ENCODE measurements around the gene CSN3.
"Not testable (repeated sequence)": the region's sequence is repeated elsewhere in the genome, so short reads cannot be mapped to it uniquely, and the experiment has no call there.

CSN3 gene, protein sequence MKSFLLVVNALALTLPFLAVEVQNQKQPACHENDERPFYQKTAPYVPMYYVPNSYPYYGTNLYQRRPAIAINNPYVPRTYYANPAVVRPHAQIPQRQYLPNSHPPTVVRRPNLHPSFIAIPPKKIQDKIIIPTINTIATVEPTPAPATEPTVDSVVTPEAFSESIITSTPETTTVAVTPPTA

DNA sequence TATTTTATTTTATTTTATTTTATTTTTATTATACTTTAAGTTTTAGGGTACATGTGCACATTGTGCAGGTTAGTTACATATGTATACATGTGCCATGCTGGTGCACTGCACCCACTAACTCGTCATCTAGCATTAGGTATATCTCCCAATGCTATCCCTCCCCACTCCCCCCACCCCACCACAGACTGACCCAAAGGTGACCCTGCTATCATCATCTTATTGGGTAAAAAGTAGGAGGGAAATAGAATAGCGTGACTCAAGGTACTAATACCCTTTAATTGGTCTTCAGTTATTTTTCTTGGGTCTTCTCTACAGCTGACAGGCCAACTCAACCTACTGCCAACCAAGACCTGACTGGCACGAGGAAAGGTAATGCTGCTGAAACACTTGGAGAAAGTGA lies at the start of gene CSN3:
Gene CSN3, plus strand, starts transcription at position 301 of the 400 bp plus-strand sequence. CDS start 2,223 bp downstream, outside the sequence.
- FAIRE-seq; DNase-seq (ENCODE audit: insufficient read length, low spot score): not testable (repeated sequence)

DNA sequence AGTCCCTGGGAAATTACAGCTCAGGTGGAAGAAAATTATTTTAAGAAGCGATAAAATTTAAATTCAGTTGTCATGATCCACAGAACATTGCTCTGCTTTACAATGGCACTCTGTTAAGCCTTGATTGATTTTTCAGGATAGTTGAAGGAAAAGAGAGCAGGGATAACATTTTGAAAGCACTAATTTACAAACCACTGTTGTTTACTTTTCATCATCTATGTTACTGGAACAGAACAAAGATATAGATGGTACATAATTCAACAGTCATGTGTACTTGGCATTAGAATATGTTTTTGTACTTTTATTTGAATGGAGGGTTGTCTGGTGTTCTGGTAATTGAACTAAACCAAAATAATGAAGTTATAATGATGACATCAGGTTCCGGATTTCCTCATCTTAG lies 49.5 kb upstream of the CSN3 start:
- DNase-seq (ENCODE audit: insufficient read length, low spot score) (no peak), FAIRE-seq (no peak)

DNA sequence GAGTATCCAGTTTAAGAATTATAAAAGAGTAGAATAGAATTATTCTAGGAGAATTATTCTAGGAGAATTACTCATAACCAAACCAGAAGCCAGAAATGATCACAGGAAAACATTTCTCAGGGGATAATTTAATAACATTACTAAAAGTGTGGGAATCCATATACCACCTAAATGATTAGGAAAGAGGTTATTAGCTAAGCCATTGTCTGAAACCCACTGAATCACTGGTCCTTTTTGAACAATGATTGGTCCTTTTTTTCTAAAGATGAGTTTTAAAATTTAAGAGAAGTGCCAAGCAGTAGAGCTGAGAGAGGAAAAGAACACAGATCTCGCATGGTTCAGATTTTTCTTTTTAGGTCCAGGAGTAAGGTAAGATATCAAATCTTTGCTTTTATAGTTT lies 47.0 kb upstream of the CSN3 start, which contains the start of gene ODAM:
Gene ODAM, plus strand, starts transcription at position 301 of the 400 bp plus-strand sequence. CDS start 819 bp downstream, outside the sequence.
- FAIRE-seq (no peak), DNase-seq (ENCODE audit: insufficient read length, low spot score) (no peak)

DNA sequence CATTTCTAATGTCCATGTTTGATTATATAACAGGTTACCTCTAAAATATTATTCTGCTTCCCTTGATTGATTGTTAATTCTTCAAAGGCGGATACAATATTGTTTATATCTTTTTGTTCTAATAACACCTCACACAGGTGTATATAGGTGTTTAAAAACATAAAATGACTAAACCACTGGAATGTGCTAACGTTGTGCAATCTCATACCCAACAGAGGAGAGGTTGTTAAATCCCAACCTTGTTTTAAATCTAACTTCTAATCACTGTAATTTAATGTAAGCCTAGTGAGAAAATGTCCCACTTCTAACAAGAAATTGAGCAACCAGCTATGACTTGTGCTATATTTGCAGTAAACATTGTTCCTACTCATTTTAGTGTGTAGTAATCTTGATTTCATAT lies 45.5 kb upstream of the CSN3 start:
- no peak for DNase-seq (ENCODE audit: insufficient read length, low spot score)
- no peak for FAIRE-seq

DNA sequence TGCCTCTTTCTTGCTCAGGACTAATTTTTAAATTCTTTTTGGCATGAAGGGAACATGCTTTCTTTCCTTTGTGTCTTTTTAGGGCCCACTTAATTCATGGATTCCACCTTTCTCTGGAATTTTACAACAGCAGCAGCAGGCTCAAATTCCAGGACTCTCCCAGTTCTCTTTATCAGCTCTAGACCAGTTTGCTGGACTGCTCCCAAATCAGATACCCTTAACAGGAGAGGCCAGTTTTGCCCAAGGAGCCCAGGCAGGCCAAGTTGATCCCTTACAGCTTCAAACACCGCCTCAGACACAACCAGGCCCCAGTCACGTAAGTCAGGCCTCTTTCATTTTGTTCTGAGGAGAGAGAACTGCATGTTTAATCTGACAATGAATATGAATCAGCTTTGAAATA lies 44.6 kb upstream of the CSN3 start:
- no peak for FAIRE-seq
- no peak for DNase-seq (ENCODE audit: insufficient read length, low spot score)

DNA sequence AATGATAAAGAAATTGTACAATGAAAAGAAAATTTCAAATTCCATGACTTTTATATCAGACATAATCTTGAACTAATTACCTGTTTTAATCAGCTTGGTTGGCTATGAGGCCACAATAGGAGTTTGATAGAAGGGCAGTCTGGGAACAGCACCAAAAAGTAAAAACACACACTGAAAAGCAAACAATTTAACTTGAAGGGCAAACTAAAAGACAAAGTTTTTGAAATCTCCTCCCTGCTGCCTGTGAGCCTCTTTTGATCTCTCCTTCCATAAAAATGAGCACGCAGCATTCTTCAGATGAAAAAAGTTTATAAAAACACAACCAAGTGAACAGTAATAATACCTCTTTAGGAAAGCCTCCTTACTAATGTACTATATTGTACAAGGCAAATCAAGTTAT lies 38.8 kb upstream of the CSN3 start:
- no peak for DNase-seq (ENCODE audit: insufficient read length, low spot score)

DNA sequence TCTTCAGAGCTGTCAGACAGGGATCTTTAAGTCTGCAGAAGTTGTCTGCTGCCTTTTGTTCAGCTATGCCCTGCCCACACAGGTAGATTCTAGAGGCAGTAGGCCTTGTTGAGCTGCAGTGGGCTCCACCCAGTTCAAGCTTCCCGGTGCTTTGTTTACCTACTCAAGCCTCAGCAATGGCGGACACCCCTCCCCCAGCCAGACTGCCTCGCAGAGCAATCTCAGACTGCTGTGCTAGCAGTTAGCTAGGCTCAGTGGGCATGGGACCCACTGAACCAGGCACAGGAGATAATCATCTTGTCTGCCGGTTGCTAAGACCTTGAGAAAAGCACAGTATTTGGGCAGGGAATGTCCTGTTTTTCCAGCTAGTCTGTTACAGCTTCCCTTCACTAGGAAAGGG lies 29.6 kb upstream of the CSN3 start:
- FAIRE-seq; DNase-seq (ENCODE audit: insufficient read length, low spot score): not testable (repeated sequence)

More for the DNA sequence above, 38.8 kb upstream of the CSN3 start:
- no peak for FAIRE-seq

DNA sequence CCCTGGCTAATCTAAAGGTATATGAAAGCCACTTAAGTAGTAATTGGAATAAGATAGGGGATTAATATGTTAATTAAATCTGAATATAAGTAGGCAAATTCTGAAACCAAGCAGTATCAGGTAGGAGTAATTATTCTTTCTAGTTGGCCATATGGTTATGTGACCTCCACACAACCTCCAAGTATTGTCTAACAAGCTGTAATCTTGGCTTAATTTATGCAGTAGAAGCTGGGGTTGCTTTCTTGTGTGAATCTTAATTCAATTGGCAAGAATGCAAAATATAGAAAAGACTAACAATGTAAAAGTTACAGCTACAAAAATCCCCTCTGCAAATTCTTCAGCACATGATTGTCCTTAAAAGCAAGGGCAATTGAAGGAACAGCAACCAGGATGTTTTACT lies 26.3 kb upstream of the CSN3 start:
- not testable (repeated sequence) for DNase-seq (ENCODE audit: insufficient read length, low spot score); FAIRE-seq

DNA sequence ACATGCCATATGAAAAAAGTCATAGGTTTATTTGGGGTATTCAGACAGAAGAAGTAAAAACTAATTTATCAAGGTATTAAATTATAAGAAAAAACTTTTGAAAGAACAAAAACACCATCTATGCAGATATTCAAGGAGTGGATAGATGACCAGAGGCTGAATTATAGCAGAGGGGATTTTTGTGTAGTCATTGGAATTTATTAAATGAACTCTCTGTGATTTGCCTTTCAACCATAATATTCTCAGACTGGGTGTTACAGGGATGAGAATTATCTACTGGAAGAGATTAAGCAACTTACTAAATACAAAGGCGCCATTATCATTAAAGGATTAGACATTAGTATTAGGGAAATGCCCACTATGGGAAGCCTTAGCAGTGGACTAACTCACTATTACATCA lies 25.8 kb upstream of the CSN3 start:
- not testable (repeated sequence) for FAIRE-seq; DNase-seq (ENCODE audit: insufficient read length, low spot score)

DNA sequence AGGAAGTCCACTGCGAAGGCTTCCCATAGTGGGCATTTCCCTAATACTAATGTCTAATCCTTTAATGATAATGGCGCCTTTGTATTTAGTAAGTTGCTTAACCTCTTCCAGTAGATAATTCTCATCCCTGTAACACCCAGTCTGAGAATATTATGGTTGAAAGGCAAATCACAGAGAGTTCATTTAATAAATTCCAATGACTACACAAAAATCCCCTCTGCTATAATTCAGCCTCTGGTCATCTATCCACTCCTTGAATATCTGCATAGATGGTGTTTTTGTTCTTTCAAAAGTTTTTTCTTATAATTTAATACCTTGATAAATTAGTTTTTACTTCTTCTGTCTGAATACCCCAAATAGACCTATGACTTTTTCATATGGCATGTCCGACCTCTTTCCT lies 21.0 kb upstream of the CSN3 start:
- not testable (repeated sequence) for DNase-seq (ENCODE audit: insufficient read length, low spot score); FAIRE-seq

DNA sequence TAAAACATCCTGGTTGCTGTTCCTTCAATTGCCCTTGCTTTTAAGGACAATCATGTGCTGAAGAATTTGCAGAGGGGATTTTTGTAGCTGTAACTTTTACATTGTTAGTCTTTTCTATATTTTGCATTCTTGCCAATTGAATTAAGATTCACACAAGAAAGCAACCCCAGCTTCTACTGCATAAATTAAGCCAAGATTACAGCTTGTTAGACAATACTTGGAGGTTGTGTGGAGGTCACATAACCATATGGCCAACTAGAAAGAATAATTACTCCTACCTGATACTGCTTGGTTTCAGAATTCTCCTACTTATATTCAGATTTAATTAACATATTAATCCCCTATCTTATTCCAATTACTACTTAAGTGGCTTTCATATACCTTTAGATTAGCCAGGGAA lies 20.6 kb upstream of the CSN3 start:
- not testable (repeated sequence) for DNase-seq (ENCODE audit: insufficient read length, low spot score); FAIRE-seq

DNA sequence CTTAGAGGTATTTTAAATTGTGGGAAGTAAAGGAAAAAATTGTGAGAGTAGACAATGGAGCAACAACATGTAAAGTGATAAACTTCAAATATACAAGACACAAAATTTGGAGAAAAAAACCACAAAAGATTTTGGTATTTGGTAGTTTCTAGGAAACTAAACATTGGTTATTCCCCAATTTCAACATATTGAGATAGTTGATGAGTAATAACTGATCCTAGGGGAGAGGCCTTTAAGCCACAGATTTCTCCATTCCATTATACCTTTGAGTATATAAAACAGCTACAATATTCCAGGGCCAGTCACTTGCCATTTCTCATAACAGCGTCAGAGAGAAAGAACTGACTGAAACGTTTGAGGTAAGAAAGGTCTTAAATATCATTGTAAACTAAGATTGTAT lies 16.6 kb upstream of the CSN3 start, which contains the start of gene FDCSP:
Gene FDCSP, plus strand, starts transcription at position 301 of the 400 bp plus-strand sequence. CDS start 5,071 bp downstream, outside the sequence.
- DNase-seq (ENCODE audit: insufficient read length, low spot score) = no peak
- FAIRE-seq = no peak

DNA sequence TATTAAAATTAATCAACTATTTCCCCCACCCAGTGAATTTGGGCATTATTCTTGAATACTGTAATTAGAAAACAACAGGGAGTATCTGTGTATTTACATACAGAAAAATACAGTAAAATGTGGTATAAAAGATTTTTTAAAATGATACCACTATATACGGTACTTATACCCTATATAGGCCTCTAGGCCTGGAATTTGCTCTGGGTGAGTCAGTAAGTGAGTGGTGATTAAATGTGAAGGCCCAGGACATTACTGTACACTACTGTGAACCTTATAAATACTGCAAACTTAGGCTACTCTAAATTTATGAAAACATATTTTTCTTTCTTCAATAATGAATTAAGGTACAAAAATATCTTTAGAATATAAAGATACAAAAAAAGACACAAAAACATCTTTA lies 6.3 kb upstream of the CSN3 start:
- FAIRE-seq = no peak
- no peak for DNase-seq (ENCODE audit: insufficient read length, low spot score)

DNA sequence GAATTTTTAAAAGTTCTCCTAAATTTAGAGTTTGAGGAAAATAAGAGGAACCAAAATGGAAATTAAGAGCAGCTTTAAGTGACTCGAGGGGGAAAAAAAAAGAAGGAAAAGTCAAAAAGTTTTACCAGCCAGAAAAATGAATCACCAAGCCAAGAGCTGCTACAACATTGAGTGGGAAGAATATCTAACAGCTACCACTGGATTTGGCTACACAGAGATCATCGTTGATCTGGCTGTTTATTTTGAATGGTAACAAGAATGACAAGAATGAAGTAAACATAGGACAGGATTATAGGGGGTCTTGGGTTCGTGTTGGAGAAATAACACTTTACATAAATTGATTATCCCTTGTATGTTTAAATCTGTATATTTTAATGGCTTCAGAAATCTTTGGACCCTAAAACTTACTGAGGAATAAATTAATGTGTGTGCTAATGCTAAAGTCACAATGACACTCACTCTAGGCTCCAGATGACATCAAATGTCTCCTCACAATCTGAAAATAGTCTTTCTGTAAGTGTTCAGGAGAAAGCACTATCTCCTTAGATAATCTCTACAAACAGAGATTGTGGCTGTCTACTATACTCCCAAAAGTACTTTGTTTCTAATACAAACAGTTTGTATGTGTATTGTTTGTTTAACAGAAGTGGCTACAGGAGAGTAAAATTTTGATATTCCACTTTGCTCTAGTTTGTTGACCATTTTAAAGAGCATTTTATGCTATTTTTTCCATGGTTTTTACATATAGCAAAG lies 3.1 kb upstream of the CSN3 start:
- DNase-seq (ENCODE audit: insufficient read length, low spot score) (no peak), FAIRE-seq (no peak)

DNA sequence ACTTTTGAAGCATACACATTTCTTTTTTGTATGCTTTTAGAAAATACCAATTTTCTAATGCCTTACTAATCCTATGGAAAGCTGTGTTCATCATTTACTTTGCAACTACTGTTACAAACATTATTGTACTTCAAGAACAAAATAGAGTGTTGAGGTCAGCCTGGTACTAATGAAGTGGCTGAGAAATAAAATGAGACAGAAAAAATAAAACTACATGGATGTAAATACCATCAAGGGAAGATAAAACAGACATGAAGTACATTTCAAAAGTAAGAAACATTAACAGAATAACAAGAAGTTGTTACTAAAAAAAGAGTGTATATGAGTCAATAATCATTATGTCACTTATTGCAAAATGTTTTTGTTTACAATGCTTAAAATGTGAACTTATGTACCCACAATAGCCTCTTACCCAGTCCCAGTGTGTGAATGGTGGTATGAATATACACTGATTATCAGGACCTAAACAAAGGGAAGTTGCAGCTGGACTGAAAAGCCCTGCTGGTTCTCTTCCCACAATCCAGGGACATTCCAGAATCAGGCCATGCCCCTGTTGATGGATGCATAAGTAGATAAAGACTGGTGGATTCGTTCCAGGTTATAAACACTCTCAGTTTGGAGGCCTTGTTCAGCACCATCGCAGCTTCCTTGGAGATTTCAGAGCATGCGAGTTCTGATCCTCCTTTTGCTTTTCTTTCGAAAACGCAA lies 2.4 kb upstream of the CSN3 start:
- no peak for FAIRE-seq
- DNase-seq (ENCODE audit: insufficient read length, low spot score) = no peak

DNA sequence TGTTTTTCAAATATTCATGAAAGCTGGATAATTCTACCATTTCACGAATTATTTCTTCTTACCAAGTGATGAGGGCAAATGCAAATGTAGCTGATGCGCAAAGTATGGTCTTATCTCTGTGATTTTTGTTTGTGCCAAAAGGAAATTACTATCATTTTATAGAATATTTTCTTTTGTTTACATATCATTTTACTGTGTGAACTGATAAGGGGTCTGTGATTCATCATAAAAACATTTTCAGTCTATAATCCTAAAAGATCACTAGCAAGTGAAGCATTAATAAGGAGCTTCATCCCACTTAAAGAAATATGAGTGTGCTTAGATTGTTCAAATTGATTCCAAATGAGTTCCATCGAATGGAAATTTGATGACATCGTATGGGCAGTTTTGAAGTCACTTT lies 694 bp downstream of the CSN3 start:
- DNase-seq (ENCODE audit: insufficient read length, low spot score) (no peak), FAIRE-seq (no peak)

DNA sequence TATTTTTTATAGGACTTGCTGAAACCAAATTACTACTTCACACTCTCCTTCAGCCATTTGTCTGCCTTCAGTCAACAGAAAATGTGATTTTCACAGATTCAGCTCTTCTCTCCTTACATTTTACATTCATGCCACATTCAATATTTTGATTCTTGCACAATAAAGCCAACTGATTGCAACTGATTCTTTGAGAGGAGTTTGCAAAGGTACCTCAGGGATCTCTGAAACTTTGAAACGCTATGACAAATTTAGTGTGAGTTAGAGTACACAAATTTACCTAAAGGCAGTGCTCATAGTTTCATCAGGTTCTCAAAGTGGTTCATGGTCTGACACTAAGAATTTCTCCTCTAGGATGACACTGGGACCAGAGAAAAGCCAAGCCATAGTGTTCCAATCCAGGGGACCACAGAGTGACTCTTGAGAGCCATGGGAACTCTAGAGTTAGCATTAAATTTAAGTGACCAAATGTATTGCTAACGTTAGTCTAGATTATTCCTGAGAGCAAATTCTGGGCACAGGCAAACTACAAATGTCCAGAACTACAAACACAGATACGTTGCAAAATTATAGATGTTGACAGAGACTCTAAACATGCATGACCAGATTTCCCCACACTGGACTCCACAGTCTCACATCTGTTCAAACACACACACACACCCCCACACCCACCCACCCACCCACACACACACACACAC lies 9.0 kb downstream of the CSN3 start:
- DNase-seq (ENCODE audit: insufficient read length, low spot score) = no peak
- FAIRE-seq = no peak

DNA sequence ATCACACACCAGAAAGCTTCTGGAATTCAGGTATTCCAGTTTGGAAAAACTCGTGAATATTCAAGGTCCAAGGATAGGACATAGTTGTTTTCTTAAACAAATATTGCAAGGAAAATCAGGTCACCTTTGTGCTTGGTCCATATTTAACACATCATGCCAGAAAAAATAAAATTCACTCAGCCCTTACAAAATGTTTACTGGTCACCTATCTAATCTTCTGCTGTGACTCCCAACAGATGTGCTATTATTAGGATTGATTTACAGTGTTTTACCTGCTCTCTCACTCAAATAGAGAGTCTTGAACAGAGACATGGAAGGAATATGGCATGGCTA lies 9.5 kb downstream of the CSN3 start:
- FAIRE-seq (no peak), DNase-seq (ENCODE audit: insufficient read length, low spot score) (no peak)

DNA sequence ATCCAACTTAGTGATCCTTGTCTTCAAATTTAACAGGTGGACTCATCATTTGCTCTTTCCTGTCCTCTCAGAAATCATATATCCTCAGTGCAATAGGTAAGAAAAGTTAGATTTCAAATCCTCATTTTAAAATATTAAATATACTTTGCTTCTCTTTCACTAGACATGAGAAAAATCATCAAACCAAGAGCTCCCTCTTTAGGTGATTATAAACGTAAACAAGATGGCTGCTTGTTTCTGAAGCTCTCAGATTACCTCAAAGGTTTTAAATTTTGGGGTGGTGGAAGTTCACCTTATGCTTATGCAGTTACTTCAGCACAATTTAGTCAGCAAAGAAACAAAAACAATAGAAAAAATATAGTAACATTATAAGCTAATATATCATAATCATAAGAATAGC lies 27.3 kb downstream of the CSN3 start:
- FAIRE-seq (no peak), DNase-seq (ENCODE audit: insufficient read length, low spot score) (no peak)

DNA sequence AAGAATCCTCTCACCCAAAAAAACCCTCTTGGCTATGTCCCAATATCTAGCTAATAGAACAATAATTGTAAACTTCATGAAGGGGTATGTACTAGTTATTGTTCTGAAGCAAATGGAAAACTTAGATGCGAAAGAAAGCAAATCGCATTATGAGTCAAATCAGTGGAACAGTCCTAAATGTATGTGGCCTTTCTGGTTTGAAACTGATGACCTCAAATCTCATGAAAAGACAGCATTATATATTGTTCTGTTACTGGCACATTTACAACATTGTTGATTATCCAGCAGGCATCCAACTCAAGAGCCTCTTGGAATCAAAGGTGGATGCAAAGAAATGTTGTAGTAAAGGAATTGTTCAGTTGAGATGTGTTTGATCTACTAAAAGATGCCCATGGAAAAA lies 34.7 kb downstream of the CSN3 start:
- FAIRE-seq = no peak
- DNase-seq (ENCODE audit: insufficient read length, low spot score) = no peak

DNA sequence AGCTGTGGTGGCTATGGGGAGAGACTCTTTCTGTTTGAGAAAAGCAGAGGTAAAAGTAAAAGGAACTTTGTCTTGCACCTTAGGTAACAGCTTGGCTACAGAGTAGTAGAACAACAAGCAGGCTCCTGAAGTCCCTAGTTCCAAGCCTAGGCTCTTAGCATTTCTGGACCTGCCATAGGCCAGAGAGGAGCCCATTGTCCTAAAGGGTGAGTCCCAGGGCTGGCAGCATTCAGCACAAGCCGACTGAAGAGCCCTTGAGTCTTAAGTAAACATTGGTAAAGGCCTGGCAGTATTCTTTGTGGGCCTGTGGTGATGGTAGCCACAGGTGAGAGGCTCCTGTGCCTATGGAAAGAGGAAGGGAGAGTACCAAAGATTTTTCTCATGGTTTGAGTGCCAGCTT lies 38.2 kb downstream of the CSN3 start:
- no peak for FAIRE-seq
- no peak for DNase-seq (ENCODE audit: insufficient read length, low spot score)

All from HTR-8/SVneo (cell line).